Neutrophil (primary cell): ENCODE results near the gene ADPGK.

Experiments
- H3K27ac ChIP-seq: fragments of 200-600 bp; sonication (generic); 2 replicates; pipeline ENCODE4 v1.5.1; 2016; ENCODE audit warnings: mild to moderate bottlenecking, moderate library complexity
- H3K27me3 ChIP-seq: fragments of 200-600 bp; sonication (generic); 2 replicates; pipeline ENCODE4 v1.6.0; 2016; ENCODE audit warnings: mild to moderate bottlenecking
- H3K36me3 ChIP-seq: fragments of 200-600 bp; sonication (generic); 2 replicates; pipeline ENCODE4 v1.5.1; 2017
- H3K4me1 ChIP-seq, 2 experiments: fragments of 200-600 bp in 1 of 2; sonication (generic) in 1 of 2; 1 replicate in 1 of 2; 2 replicates in 1 of 2; pipeline versions ENCODE4 v1.5.1 to v1.6.1; 2013 to 2016; ENCODE audit warnings: low read depth in 1 of 2, low read length in 1 of 2, mild to moderate bottlenecking in 1 of 2, moderate library complexity in 1 of 2; ENCODE audit not compliant: control insufficient read depth in 1 of 2, insufficient read depth in 1 of 2
- H3K4me3 ChIP-seq, 2 experiments: fragments of 200-600 bp in 1 of 2; sonication (generic) in 1 of 2; 1 replicate in 1 of 2; 2 replicates in 1 of 2; pipeline ENCODE4 v1.5.1; 2013 to 2016; ENCODE audit warnings: low read depth in 1 of 2, low read length in 1 of 2, mild to moderate bottlenecking in 1 of 2, moderate library complexity in 1 of 2
- H3K9me3 ChIP-seq: fragments of 200-600 bp; sonication (generic); 2 replicates; pipeline ENCODE4 v1.5.1; 2016
- TF ChIP-seq, protein P1 (sequence below): fragments of 200-600 bp; sonication (generic); IDR thresholded peaks from 2 replicates; pipeline ENCODE4 v1.5.1; 2016; ENCODE audit warnings: antibody characterized with exemption

The ADPGK gene

GRCh38 chr15:72783640-72784455 lies at the start of gene ADPGK:
TSS of gene ADPGK (minus strand) at chr15:72783758. CDS start at chr15:72783691, 67 bp downstream.
- Histone ChIP-seq H3K27me3 (no peaks in the 10 kb centered on the region), H3K4me1 (peaks cover 27 to 32% of the 10 kb centered on the region in 2 experiments), H3K9me3 (no peaks in the 10 kb centered on the region), H3K4me3 (peak within 1 kb of the TSS; percentile 89 to 99), H3K36me3 (peaks cover 10% of the 10 kb centered on the region), H3K27ac (peak within 1 kb of the TSS; percentile 98)
- TF ChIP-seq, protein P1, sequence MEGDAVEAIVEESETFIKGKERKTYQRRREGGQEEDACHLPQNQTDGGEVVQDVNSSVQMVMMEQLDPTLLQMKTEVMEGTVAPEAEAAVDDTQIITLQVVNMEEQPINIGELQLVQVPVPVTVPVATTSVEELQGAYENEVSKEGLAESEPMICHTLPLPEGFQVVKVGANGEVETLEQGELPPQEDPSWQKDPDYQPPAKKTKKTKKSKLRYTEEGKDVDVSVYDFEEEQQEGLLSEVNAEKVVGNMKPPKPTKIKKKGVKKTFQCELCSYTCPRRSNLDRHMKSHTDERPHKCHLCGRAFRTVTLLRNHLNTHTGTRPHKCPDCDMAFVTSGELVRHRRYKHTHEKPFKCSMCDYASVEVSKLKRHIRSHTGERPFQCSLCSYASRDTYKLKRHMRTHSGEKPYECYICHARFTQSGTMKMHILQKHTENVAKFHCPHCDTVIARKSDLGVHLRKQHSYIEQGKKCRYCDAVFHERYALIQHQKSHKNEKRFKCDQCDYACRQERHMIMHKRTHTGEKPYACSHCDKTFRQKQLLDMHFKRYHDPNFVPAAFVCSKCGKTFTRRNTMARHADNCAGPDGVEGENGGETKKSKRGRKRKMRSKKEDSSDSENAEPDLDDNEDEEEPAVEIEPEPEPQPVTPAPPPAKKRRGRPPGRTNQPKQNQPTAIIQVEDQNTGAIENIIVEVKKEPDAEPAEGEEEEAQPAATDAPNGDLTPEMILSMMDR = no peak

DNA sequence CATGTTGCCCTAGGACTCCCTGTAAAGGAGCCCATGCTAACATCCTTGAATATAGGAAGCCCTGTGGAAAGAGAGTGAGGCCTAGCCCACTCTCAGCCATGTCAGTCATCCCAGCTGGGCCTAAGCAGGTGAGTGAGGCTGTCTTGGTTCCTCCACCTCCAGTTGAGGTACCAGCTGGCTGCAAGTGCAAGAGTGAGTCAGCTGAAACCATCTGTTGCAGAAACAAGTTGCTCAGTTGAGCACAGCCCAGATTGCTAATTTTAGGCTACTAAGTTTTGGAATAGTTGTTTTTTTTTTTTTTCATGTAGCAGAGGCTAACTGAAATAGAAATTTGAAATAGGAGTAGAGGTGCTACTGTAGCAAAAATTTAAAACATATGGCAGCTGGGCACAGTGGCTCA lies 43.7 kb upstream of the ADPGK start:
- Histone ChIP-seq H3K9me3 (no peaks in the 10 kb centered on the region), H3K4me3 (no peak overlapping the region), H3K36me3 (no peaks in the 10 kb centered on the region), H3K27me3 (peaks cover 24% of the 10 kb centered on the region), H3K27ac (no peak overlapping the region), H3K4me1 (peaks cover 1 to 4% of the 10 kb centered on the region in 2 experiments)
- TF ChIP-seq, protein P1 = no peak

DNA sequence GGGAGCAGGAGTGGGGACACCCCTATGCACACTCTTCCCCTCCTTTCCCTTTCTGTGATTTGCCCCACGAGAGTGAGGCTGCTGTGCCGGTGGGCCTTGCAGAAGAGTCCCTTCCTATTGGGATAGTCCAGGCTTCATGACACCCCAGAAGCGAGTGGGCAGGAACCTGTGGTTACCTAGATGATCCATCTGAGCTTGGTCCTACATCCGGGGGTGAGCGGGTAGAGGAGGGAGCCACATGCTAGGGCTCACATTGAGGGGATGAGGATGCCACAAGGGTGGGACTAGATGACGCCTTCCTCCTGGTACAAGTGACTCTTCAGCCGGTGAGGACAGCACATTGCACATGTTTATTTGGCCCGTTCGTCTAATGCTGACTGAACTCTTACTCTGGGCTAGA lies 43.1 kb upstream of the ADPGK start:
- TF ChIP-seq, protein P1 = no peak
- Histone ChIP-seq H3K36me3 (no peaks in the 10 kb centered on the region), H3K4me1 (no peaks in the 10 kb centered on the region), H3K4me3 (no peak overlapping the region), H3K27me3 (peaks cover 24% of the 10 kb centered on the region), H3K27ac (no peak overlapping the region), H3K9me3 (no peaks in the 10 kb centered on the region)

DNA sequence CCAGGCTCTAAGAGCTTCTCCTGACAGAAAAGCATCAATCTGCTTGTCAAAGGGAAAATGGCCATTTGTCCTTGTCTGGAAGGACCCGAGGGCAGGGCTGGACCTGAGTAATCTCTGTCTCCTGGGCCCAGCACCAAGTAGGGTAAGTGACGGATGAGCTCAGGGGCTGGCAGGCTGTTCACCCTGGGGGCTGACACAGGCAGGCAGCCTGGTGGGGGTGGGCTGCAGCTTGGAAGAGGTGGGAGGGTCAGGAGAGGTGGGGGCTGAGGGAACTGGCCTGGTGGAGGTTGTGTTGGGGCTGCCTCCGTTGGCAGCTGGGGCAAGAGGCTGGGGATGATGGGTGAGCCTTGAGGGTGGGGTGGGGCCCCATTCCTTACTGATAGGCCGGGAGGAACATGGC lies 42.3 kb upstream of the ADPGK start:
- no peak overlapping the region for H3K4me3 ChIP-seq
- H3K9me3 ChIP-seq = no peaks in the 10 kb centered on the region
- TF ChIP-seq, protein P1 = no peak

GRCh38 chr15:72824781-72825180 lies 41.2 kb upstream of the ADPGK start:
- Histone ChIP-seq H3K4me3 (no peak overlapping the region), H3K9me3 (no peaks in the 10 kb centered on the region), H3K27me3 (peaks cover 28% of the 10 kb centered on the region), H3K4me1 (no peaks in the 10 kb centered on the region), H3K36me3 (no peaks in the 10 kb centered on the region), H3K27ac (no peak overlapping the region)
- TF ChIP-seq, protein P1 = no peak

More for the DNA sequence above, 42.3 kb upstream of the ADPGK start:
- Histone ChIP-seq H3K36me3 (no peaks in the 10 kb centered on the region), H3K4me1 (no peaks in the 10 kb centered on the region), H3K27ac (no peak overlapping the region), H3K27me3 (peaks cover 24% of the 10 kb centered on the region)
